K562 (cell line): ENCODE results near the gene WWTR1. TPM values are rescaled to one million over a fixed set of nuclear protein-coding genes. Genes with fewer than 3 reads are reported as not detected.

Source experiments
- ATAC-seq: fragments of 200-7000 bp; cut with Tn5 transposase; 3 replicates; pipeline ENCODE4 v1.9.1; 2020; ENCODE audit warnings: moderate library complexity
- BruUV-seq: library from RNA; stranded (reverse); fragments of 400-500 nt; replicated peaks from 2 replicates; lab custom pipeline; 2021; lab: Mats Ljungman, UMichigan
- CTCF ChIA-PET: fragments of 300-600 bp; formaldehyde crosslinking; extraction: SDS; loops from one replicate; lab custom pipeline; 2021; ENCODE audit warnings: low intra/inter-chr PET ratio; lab: Yijun Ruan, JAX
- POLR2A ChIA-PET: fragments of 300-600, 350-650 bp; sonication (Branson Sonifier 250); formaldehyde crosslinking; extraction: SDS; loops from one replicate; lab custom pipeline; 2021; ENCODE audit warnings: antibody characterized with exemption, inconsistent platforms; lab: Yijun Ruan, JAX
- DNase-seq, 4 experiments: peaks; one replicate each; pipeline versions ENCODE4 v3.0.0 to v3.0.0-alpha.2; 2011 to 2018; ENCODE audit warnings: low spot score in 3 of 4, mixed read lengths in 3 of 4; ENCODE audit errors: extremely low read depth in 1 of 4
- FAIRE-seq: peaks from 2 replicates; lab custom pipeline; 2011; peaks lifted over from hg19 to GRCh38; lab: Jason Lieb, UNC
- H2AFZ ChIP-seq: 2 replicates; pipeline ENCODE4 v1.6.0; 2011; ENCODE audit warnings: low read depth, low read length, control low read depth, inconsistent platforms
- H3K27ac ChIP-seq: fragments of 200-600 bp; 3 replicates; pipeline ENCODE4 v1.8.0; 2011; ENCODE audit warnings: low read depth, mild to moderate bottlenecking, control low read depth, inconsistent platforms, low read length, moderate library complexity, mixed read lengths; ENCODE audit errors: extremely low read depth
- H3K27me3 ChIP-seq, 2 experiments: fragments of 300-600 bp in 1 of 2; 2 replicates in 1 of 2; 3 replicates in 1 of 2; pipeline versions ENCODE4 v1.6.0 to v1.8.0; 2011; ENCODE audit warnings: inconsistent platforms in 2 of 2, low read length in 2 of 2, mild to moderate bottlenecking in 1 of 2, mixed read lengths in 1 of 2, moderate library complexity in 1 of 2; ENCODE audit not compliant: control insufficient read depth in 2 of 2, insufficient read depth in 2 of 2
- H3K36me3 ChIP-seq: fragments of 300-600 bp; 3 replicates; pipeline ENCODE4 v1.8.0; 2011; ENCODE audit warnings: mild to moderate bottlenecking, low read length, inconsistent platforms; ENCODE audit not compliant: control insufficient read depth, insufficient read depth
- H3K4me1 ChIP-seq, 2 experiments: fragments of 200-600 bp in 1 of 2; replicated peaks in 1 of 2; 2 replicates in 1 of 2; 3 replicates in 1 of 2; pipeline versions ENCODE4 v1.5.1 to v1.8.0; 2011; ENCODE audit warnings: inconsistent platforms in 2 of 2, low read length in 2 of 2, mild to moderate bottlenecking in 1 of 2, mixed read lengths in 1 of 2, moderate library complexity in 1 of 2; ENCODE audit not compliant: control insufficient read depth in 2 of 2, insufficient read depth in 2 of 2
- H3K4me2 ChIP-seq: 2 replicates; pipeline ENCODE4 v1.6.1; 2011; ENCODE audit warnings: low read length, control low read depth, inconsistent platforms, mixed read lengths; ENCODE audit not compliant: insufficient read depth
- H3K4me3 ChIP-seq: fragments of 200-600 bp; sonication (generic), shearing (Covaris generic); 2 replicates; pipeline ENCODE4 v1.5.1; 2016; ENCODE audit warnings: control low read depth, inconsistent platforms
- H3K79me2 ChIP-seq: fragments of 200-600 bp; 3 replicates; pipeline ENCODE4 v1.8.0; 2011; ENCODE audit warnings: low read length, inconsistent platforms; ENCODE audit not compliant: control insufficient read depth, insufficient read depth
- H3K9ac ChIP-seq, 2 experiments: 2 replicates each; pipeline versions ENCODE4 v1.6.0 to v1.6.1; 2011; ENCODE audit warnings: low read depth in 2 of 2, low read length in 2 of 2, control low read depth in 1 of 2, inconsistent platforms in 1 of 2, mild to moderate bottlenecking in 1 of 2, mixed read lengths in 1 of 2; ENCODE audit not compliant: insufficient read depth in 1 of 2
- H3K9me1 ChIP-seq: one replicate; pipeline ENCODE4 v1.6.0; 2011; ENCODE audit warnings: inconsistent platforms, mild to moderate bottlenecking, low read length, moderate library complexity; ENCODE audit not compliant: control insufficient read depth, insufficient read depth
- H3K9me3 ChIP-seq: replicated peaks from 2 replicates; pipeline ENCODE4 v1.5.1; 2011; ENCODE audit warnings: low read depth, low read length, inconsistent platforms; ENCODE audit not compliant: control insufficient read depth, insufficient read depth
- H4K20me1 ChIP-seq: replicated peaks from 2 replicates; pipeline ENCODE4 v1.6.1; 2011; ENCODE audit warnings: low read length, inconsistent platforms, mixed read lengths; ENCODE audit not compliant: control insufficient read depth, insufficient read depth
- ADNP ChIP-seq: fragments of 200-800 bp; sonication (Bioruptor generic); IDR thresholded peaks from 2 replicates; pipeline ENCODE4 v1.6.1; 2016; ENCODE audit warnings: missing genetic modification characterization, missing compliant biosample characterization
- GTF2E2 ChIP-seq: fragments of 200-800 bp; sonication (Bioruptor generic); IDR thresholded peaks from 2 replicates; pipeline ENCODE4 v1.6.1; 2016; ENCODE audit warnings: missing genetic modification characterization, missing compliant biosample characterization
- KAT7 ChIP-seq: sonication (generic); formaldehyde crosslinking; IDR thresholded peaks from 2 replicates; pipeline ENCODE4 v1.8.0; 2022; ENCODE audit warnings: missing genetic modification reagents, mild to moderate bottlenecking, borderline replicate concordance
- LARP7 ChIP-seq: fragments of 450-650 bp; IDR thresholded peaks from 2 replicates; pipeline ENCODE4 v1.6.1; 2016
- MXI1 ChIP-seq: IDR thresholded peaks from 2 replicates; pipeline ENCODE4 v1.6.1; 2011; ENCODE audit warnings: low read depth, mild to moderate bottlenecking, improper control_type of control experiment, low read length
- RBM17 ChIP-seq: fragments of 200-400 bp; formaldehyde crosslinking; IDR thresholded peaks from 2 replicates; pipeline ENCODE4 v1.6.1; 2017; ENCODE audit warnings: low read depth, mild to moderate bottlenecking, low read length, borderline replicate concordance
- XRCC5 ChIP-seq: fragments of 200-400 bp; formaldehyde crosslinking; IDR thresholded peaks from 2 replicates; pipeline ENCODE4 v1.6.1; 2017; ENCODE audit warnings: low read depth, mild to moderate bottlenecking, low read length
- ZNF12 ChIP-seq: sonication (generic); formaldehyde crosslinking; IDR thresholded peaks from 2 replicates; pipeline ENCODE4 v1.4.0; 2020; ENCODE audit warnings: mild to moderate bottlenecking, missing genetic modification reagents
- ZNF217 ChIP-seq: sonication (generic); formaldehyde crosslinking; IDR thresholded peaks from 2 replicates; pipeline ENCODE4 v1.8.0; 2022; ENCODE audit warnings: mild to moderate bottlenecking, missing genetic modification reagents
- ZNF407 ChIP-seq: fragments of 450-650 bp; IDR thresholded peaks from 2 replicates; pipeline ENCODE4 v1.6.1; 2016; ENCODE audit warnings: low read depth
- ZNF449 ChIP-seq: fragments of 250-450 bp; sonication (Bioruptor Pico); IDR thresholded peaks from 2 replicates; pipeline ENCODE4 v1.8.0; 2022; ENCODE audit warnings: moderate library complexity, mild to moderate bottlenecking, inconsistent platforms
- ZNF76 ChIP-seq: fragments of 250-450 bp; sonication (Bioruptor Pico); IDR thresholded peaks from 2 replicates; pipeline ENCODE4 v1.4.0; 2020; ENCODE audit warnings: mild to moderate bottlenecking, moderate library complexity, borderline replicate concordance
- ZZZ3 ChIP-seq: fragments of 450-650 bp; IDR thresholded peaks from 2 replicates; pipeline ENCODE4 v1.6.1; 2016; ENCODE audit warnings: antibody characterized with exemption, mild to moderate bottlenecking, moderate library complexity
- WGBS: fragments of 100-300 bp; shearing (Covaris generic); methylation state at CpG from one replicate; pipeline ENCODE4 v1.1.6; 2016; ENCODE audit warnings: low coverage, mixed read lengths; ENCODE audit not compliant: insufficient coverage; ENCODE audit errors: missing lambda C conversion rate; 5-methylcytosine and 5-hydroxymethylcytosine counted together
- in situ Hi-C: fragments of 300-500 bp; cut with MboI; formaldehyde crosslinking; loops from 4 replicates; pipeline ENCODE4 v1.15.0; 2018; ENCODE audit warnings: inconsistent platforms, mixed read lengths
- intact Hi-C: fragments of 100-400 bp; cut with micrococcal nuclease; formaldehyde crosslinking; loops from 2 replicates; pipeline ENCODE4 v1.14.2; 2022
- polyA plus RNA-seq, 8 experiments: library from polyadenylated mRNA; depleted of rRNA in 4 of 8; stranded (reverse) in 5 of 8; unstranded in 3 of 8; fragments of >200 nt; fragmentation: Nextera tagmentation in 2 of 8; fragmentation: Illumina TruSeq in 1 of 8; extraction: Ambion mirVana in 2 of 8; extraction: Trizol in 1 of 8; gene quantifications; 2 replicates each; pipeline versions ENCODE4 v1.2.1 to v1.2.3, GENCODE V29; 2011 to 2014; ENCODE audit warnings: inconsistent platforms in 1 of 8, missing spikeins in 1 of 8
- total RNA-seq, 7 experiments: library from RNA; depleted of rRNA in 6 of 7; stranded (reverse); fragments of >200 nt in 6 of 7; fragmentation: Illumina TruSeq in 2 of 7; extraction: Trizol in 2 of 7; gene quantifications; 2 replicates each; pipeline versions ENCODE4 v1.2.1 to v1.2.3, GENCODE V29; 2011 to 2021; ENCODE audit warnings: low replicate concordance in 1 of 7

The WWTR1 gene
- total and polyA plus RNA-seq, 9 of the 15 experiments (the other 6 are each of a cell fraction or from before 2014, with no cell fraction given) = 0.04 to 1.5 (median 0.60) TPM

- no peak for TF ChIP-seq ZNF12 (CRISPR knock-in tag)
- TF ChIP-seq ADNP (tag) = no peak
- TF ChIP-seq MXI1 = no peak
- TF ChIP-seq ZNF217 (CRISPR knock-in tag) = no peak
- TF ChIP-seq XRCC5 = no peak
- TF ChIP-seq LARP7 = no peak
Observed at GRCh38 chr3:149560001-149560400, 97.8 kb downstream of the WWTR1 start (continued).

GRCh38 chr3:149559525-149559924 is 98.3 kb downstream of the WWTR1 start:
- 7% methylated on average over 1 of the region's 1 CpG for WGBS
- no TSS peak for BruUV-seq
- TF ChIP-seq ZNF449 (CRISPR knock-in tag) (no peak), ZNF76 (CRISPR knock-in tag) (no peak), GTF2E2 (tag) (no peak), ZZZ3 (no peak), KAT7 (no peak), ZNF407 (no peak), RBM17 (no peak)

More at GRCh38 chr3:149559525-149559924, 98.3 kb downstream of the WWTR1 start:
- ChIA-PET CTCF (no interaction called here), POLR2A (interaction anchor here (0.7 kb wide), 1 partner anchor 593 kb away, joined by 3 read pairs; no protein-coding TSS in a partner anchor)
- no peaks in the 10 kb centered on the region for H3K9me3 ChIP-seq
- H3K4me3 ChIP-seq = no peak overlapping the region
- no peak overlapping the region for H3K4me2 ChIP-seq
- H3K79me2 ChIP-seq = no peaks in the 10 kb centered on the region
- no peak for ATAC-seq
- intact Hi-C loops = no loop called here
- no peak overlapping the region for H2AFZ ChIP-seq
- no peaks in the 10 kb centered on the region for H3K4me1 ChIP-seq
- no peak for DNase-seq
- H3K9ac ChIP-seq = no peak overlapping the region
- H3K9me1 ChIP-seq = no peaks in the 10 kb centered on the region
- no peak overlapping the region for H3K27ac ChIP-seq
- H4K20me1 ChIP-seq = no peaks in the 10 kb centered on the region
- no peaks in the 10 kb centered on the region for H3K36me3 ChIP-seq
- no peak for FAIRE-seq
- in situ Hi-C loops = no loop called here
- peaks cover 8 to 12% of the 10 kb centered on the region in 2 experiments; a peak in 3 of 5 replicates for H3K27me3 ChIP-seq
